GM19395 (cell line): ENCODE data around the gene TMEM35B.
"Not testable (repeated sequence)": the region's sequence is repeated elsewhere in the genome, so short reads cannot be mapped to it uniquely, and the experiment has no call there.

Experiments used
- ATAC-seq: cut with Tn5 transposase; IDR thresholded peaks from one replicate; pipeline ENCODE4 v1.9.1; 2021; ENCODE audit warnings: mild to moderate bottlenecking, moderate library complexity; ENCODE audit not compliant: unreplicated experiment

Gene TMEM35B

DNA sequence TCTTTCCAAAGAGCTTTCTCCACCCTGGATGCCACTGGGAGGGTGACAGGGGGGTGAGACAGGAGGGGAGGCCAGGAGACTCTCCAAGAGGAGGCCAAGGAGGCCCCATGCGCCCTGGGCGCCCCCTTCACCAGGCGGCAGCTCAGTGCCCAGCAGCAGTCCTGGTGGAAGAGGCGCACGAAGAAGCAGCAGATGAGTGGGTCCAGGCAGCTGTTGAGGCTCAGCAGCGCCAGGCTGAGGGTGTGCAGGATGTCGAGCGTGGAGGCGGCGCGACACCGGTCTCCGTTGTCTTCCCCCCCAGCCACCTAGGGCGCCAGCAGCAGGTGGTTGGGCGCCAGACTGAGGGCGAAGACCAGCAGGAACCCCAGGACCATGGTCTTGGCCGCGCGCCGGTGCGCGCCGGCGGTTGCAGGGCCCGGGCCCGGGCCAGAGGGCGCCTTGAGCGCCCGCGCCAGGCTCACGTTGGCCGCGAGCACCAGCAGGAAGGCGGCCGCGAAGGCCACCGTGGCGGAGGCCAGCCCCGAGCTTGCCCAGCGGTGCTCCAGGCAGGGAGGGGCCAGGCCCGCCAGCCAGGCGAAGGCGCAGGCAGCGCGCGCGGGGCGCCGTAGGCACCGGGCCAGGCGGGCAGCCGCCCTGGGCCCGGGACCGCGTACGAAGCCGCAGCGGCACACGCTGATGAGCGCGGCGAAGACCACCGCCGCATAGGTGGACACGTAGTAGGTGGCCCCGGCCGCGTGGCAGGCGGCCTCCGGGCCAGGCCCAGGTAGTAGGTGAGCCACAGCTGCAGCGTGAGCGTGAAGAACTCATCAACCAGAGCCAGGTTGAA lies 8.6 kb downstream of the TMEM35B start:
- ATAC-seq: no peak

DNA sequence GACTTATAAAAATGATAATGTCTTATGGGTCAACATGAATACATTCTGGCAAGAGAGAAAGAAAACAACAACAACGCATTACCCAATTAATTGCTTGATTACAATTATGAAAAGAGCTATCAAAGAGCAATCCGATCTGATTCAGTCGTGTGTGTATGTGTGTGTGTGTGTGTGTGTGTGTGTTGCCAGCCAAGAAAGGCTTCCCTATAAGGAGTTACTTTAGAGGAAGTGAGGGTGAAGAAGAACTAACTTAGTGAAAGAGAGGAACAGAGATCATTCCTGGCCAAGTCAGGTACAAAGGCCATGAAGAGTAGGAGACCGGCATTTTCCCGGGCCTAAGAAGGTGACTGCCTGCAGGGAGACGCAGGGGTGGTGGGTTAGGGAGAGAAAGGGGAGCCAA lies 9.4 kb downstream of the TMEM35B start:
- ATAC-seq: no peak

DNA sequence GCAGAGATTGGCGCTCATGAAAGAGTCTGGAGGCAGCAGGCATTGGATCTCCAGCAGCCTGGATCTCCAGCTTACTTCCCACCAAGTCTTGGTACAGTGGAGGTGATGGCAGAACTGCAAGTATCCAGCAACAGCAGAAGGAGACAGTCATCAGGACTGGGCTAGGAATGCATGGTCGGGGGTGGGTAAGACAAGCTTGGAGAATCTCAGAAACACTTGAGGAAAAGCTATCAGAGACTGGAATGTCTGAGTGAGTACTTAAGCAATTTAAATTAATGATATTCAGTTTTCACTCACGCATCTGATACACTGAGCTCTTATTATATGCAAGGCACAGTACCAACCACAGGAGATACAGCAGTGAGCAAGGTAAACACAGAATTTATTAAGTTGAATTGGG lies 9.8 kb downstream of the TMEM35B start:
- no peak for ATAC-seq

DNA sequence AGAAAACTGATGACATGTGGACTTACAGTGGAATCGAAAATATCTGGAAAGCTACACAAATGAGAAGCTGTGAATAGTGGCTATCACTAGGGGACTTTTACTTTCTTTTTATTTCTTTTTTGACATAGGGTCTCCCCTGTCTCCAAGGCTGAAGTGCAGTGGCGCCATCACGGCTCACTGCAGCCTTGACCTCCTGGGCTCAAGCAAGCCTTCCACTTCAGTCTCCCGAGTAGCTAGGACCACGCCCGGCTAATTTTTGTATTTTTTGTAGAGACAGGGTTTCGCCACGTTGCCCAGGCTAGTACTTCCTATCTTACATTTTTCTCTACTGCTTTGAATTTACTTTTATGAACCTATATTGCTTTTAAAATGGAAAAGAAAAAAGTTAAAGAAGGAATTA lies 10.5 kb downstream of the TMEM35B start:
- no peak for ATAC-seq

GRCh38 chr1:34973326-34973725 lies 11.8 kb downstream of the TMEM35B start:
- no peak for ATAC-seq

DNA sequence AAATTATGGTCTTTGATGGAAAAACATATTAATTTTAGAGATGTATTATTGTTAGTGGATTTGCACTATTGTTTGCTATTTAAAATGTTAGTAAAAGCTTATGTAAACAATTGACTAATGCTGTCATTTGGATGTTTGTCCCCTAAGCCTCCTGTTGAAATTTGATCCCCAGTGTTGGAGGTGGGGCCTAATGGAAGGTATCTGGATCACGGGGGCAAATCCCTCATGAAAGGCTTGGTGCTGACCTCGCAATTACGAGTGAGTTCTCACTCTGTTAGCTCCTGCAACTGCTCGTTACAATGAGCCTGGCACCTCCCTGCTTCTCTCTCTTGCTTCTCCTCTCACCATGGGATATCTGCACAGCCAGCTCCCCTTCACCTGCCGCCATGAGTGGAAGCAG lies 14.3 kb downstream of the TMEM35B start:
- no peak for ATAC-seq

- no peak for ATAC-seq
Observed at GRCh38 chr1:34970220-34970735, 14.9 kb downstream of the TMEM35B start.

GRCh38 chr1:34968297-34968696 lies 16.9 kb downstream of the TMEM35B start:
- ATAC-seq: not testable (repeated sequence)

DNA sequence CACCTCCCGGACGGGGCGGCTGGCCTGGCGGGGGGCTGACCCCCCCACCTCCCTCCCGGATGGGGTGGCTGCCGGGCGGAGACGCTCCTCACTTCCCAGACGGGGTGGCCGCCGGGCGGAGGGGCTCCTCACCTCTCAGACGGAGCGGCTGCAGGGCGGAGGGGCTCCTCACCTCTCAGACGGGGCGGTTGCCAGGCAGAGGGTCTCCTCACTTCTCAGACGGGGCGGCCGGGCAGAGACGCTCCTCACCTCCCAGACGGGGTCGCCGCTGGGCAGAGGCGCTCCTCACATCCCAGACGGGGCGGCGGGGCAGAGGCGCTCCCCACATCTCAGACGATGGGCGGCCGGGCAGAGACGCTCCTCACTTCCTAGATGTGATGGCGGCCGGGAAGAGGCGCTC lies 17.5 kb downstream of the TMEM35B start:
- not testable (repeated sequence) for ATAC-seq

DNA sequence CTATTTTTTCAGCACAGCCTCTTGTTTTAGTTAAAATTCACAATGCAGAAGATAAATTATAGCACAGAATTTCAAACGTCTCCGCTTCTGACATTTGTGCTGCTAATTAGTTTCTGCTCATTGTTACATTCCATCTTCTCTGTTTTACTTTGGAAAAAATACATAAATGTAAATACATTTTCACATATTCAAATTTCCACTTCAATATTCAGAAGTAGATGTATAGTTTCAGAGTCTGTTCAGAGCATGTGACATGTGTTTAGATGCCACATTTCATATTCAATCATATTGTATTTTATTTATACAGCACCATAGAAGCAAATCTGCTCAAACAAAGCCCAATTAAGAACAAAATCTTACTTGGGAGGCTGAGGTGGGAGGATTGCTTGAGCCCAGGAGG lies 19.6 kb downstream of the TMEM35B start:
- ATAC-seq: no peak

DNA sequence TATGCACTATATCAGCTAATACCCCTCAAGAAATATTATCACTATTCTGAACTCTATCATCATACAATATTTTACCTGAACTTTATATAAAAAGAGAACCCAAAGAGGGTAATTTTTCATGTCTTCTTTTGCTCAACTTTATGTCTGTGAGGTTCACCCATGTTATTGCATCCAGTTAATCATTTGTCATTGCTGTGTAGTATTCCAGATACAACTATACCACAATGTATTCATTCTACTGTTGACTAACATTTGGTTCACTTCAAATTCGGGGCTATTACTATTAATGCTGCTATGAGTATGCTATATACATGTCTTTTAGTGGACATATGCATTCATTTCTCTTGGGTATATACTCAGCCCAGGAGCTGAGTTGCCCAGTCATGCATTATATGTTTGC lies 34.7 kb downstream of the TMEM35B start:
- ATAC-seq: no peak

DNA sequence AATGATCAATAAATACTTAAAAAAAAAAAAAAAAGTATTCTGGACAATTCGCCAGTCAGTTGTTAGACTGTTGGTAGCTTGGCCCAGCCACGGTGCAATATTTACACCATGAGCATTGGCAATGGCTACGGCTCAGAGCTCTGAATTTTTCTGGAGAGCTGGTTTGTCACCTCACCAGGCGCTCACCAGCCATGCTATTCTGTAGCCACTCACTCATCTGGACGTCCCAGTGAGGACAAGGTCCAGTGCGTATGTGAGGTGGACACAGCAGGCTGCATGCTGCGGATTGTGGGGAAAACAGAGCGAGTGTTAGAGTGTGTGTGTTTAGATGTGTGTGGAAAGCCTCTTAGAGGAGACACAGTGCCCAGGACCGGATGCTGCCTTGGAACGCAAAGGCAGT lies 36.4 kb downstream of the TMEM35B start:
- ATAC-seq: not testable (repeated sequence)

DNA sequence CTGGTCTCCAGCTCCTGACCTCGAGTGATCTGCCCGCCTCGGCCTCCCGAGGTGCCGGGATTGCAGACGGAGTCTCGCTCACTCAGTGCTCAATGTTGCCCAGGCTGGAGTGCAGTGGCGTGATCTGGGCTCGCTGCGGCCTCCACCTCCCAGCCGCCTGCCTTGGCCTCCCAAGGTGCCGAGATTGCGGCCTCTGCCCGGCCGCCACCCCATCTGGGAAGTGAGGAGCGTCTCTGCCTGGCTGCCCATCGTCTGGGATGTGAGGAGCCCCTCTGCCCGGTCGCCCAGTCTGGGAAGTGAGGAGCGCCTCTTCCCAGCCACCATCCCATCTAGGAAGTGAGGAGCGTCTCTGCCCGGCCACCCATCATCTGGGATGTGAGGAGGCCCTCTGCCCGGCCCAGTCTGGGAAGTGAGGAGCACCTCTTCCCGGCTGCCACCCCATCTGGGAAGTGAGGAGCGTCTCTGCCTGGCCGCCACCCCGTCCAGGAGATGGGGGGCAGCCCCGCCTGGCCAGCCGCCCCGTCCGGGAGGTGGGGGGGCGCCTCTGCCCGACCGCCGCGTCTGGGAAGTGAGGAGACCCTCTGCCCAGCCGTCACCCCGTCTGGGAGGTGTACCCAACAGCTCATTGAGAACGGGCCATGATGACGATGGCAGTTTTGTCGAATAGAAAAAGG lies 37.4 kb downstream of the TMEM35B start:
- not testable (repeated sequence) for ATAC-seq

DNA sequence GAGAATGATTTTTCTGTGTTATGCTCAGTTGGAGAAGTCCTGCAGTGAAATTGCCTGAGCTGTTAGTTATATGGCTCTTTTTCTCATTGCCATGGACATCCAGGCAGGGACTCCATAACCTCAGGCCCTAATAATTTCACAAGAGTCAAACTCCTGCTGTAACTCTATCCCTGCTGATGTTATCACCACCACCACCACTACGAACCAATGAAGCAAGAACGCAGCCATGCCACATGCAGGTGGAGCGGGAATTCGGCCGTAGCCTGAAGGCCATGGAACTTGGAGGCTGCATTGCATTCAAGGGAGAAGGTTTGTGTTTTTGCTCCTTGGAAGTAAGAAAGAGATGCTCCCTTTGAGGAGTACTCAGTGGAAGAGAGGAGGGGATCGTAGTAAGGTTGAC lies 38.9 kb downstream of the TMEM35B start:
- no peak for ATAC-seq

DNA sequence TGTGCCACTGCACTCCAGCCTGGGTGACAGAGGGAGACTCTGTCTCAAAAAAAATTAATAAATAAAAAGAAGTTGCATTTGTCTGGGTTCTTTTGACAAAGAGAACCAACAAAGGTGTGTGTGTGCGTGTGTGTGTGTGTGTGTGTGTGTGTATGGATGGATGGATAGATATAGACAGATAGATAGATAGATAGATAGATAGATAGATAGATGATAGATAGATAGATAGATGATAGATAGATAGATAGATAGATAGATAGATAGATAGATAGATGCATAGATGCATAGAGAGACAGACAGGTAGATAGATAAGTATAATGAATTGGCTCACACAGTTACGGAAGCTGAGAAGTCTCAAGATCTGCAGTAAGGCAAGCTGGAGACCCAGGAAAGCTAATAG lies 43.3 kb downstream of the TMEM35B start:
- not testable (repeated sequence) for ATAC-seq
